ENCODE measurements around the gene ZNF428. TPM values are rescaled to one million over a fixed set of nuclear protein-coding genes. Genes with fewer than 3 reads are reported as not detected.

Gene ZNF428
- total and polyA plus RNA-seq, 2 of the 8 experiments (the other 6 are each of a cell fraction or from before 2014, with no cell fraction given), result 7.8 to 16.7 TPM

DNA sequence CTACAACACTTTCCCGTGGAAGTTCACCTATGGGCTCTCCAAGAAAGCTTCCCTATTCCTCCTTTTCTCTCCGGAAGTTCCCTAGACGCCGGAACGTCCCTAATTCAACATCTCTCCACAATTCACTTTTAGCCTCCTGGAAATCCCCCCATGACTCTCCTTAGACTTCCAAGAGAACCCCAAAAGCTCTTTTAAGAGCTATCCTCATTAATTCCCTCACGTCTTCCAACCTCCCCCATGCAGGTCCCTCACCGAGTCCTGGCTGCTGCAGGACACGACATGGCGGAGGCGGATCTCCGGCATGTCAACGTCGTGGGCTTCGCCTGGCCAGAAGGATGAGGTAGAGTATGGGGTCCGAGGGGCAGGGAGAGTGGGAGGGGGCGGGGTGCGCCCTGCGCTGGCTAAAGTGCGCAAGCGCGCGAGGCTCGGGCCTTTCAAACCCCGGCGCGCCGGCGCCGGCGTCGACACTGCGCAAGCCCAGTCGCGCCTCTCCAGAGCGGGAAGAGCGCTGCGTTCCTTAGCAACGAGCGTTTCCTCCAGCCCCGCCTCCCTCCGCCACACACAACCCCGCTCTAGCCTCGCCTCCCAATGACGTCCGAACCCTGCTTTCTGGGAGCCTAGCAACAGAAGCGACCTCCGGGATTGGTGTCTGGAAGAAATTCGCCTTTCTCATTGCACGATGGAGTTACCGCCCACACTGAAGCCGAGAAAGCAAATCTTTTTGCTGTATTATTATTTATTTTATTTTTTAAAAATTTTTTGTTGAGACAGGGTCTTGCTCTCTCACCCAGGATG is 44.1 kb downstream of the ZNF428 start, which contains the start of the genes PINLYP and XRCC1 (continued):
- TF ChIP-seq SP1 (IDR thresholded peaks at IDR 0.05; ENCODE audit: low read depth, low read length) (peak; percentile 62; the same call in 1 of the 2 replicates), FOSL1 (IDR thresholded peaks at IDR 0.05; ENCODE audit: insufficient read depth, low read depth, low read length) (no peak), EGR1 (IDR thresholded peaks at IDR 0.05; ENCODE audit: borderline replicate concordance, low read depth, low read length) (no peak), CEBPB (IDR thresholded peaks at IDR 0.05; ENCODE audit: low read depth, low read length) (no peak), SIX5 (IDR thresholded peaks at IDR 0.05; ENCODE audit: low read depth, low read length) (no peak), SIN3A (conservative IDR thresholded peaks at IDR 0.05 in 1 of 2, IDR thresholded peaks at IDR 0.05 in 1 of 2; ENCODE audit: low read depth in 1 of 2, low read length in 2 of 2) (peak; percentile 20 to 84; a peak in 3 of 4 replicates), CHD2 (IDR thresholded peaks at IDR 0.05; ENCODE audit: low read length) (no peak), SP2 (IDR thresholded peaks at IDR 0.05; ENCODE audit: low read length) (no peak), KDM5A (IDR thresholded peaks at IDR 0.05; ENCODE audit: low read length) (peak; percentile 32), TAF1 (IDR thresholded peaks at IDR 0.05; ENCODE audit: low read depth, low read length) (peak; percentile 74), SRF (IDR thresholded peaks at IDR 0.05; ENCODE audit: low read depth, low read length) (no peak), CREB1 (IDR thresholded peaks at IDR 0.05) (peak; percentile 94), SP4 (IDR thresholded peaks at IDR 0.05; ENCODE audit: low read length) (no peak), BRCA1 (IDR thresholded peaks at IDR 0.05; ENCODE audit: low read depth, low read length) (no peak), HDAC2 (IDR thresholded peaks at IDR 0.05; ENCODE audit: borderline replicate concordance in 1 of 2, low read depth in 2 of 2, low read length in 2 of 2) (no peak), ATF2 (IDR thresholded peaks at IDR 0.05; ENCODE audit: low read length) (no peak), JUN (IDR thresholded peaks at IDR 0.05; ENCODE audit: low read depth, low read length) (no peak), SUZ12 (IDR thresholded peaks at IDR 0.05; ENCODE audit: low read length) (no peak), EZH2 (IDR thresholded peaks at IDR 0.05; ENCODE audit: low read depth, low read length, severe bottlenecking) (no peak), TEAD4 (IDR thresholded peaks at IDR 0.05; ENCODE audit: low read depth, low read length) (no peak), BACH1 (IDR thresholded peaks at IDR 0.05; ENCODE audit: low read length) (no peak), ASH2L (IDR thresholded peaks at IDR 0.05; ENCODE audit: low read length) (peak; percentile 41), KDM4A (IDR thresholded peaks at IDR 0.05; ENCODE audit: low read depth, low read length, severe bottlenecking) (peak; percentile 51), NANOG (IDR thresholded peaks at IDR 0.05; ENCODE audit: insufficient read depth, low read depth, low read length, poor library complexity, severe bottlenecking) (no peak)
